SK-MEL-5 (cell line): ENCODE measurements around the gene GBX1. TPM values are rescaled to one million over a fixed set of nuclear protein-coding genes. Genes with fewer than 3 reads are reported as not detected.

ENCODE experiments used
- DNase-seq: peaks from one replicate; pipeline ENCODE4 v3.0.0-alpha.2; 2016; ENCODE audit warnings: low read depth, low spot score
- in situ Hi-C: cut with HindIII; loops from 2 replicates; pipeline ENCODE4 v1.10.0; 2016; ENCODE audit warnings: low sequenced_read_pairs, high pct_unique_total_duplicates, low pct_unique_long_range_greater_than_20kb
- total RNA-seq: library from RNA; depleted of rRNA; stranded (reverse); fragments of >200 nt; shearing (Covaris generic); gene quantifications from 2 replicates; pipeline ENCODE4 v1.2.3, GENCODE V29; 2014

Gene GBX1
- total RNA-seq, 1 experiment from 2014 or later = not detected

DNA sequence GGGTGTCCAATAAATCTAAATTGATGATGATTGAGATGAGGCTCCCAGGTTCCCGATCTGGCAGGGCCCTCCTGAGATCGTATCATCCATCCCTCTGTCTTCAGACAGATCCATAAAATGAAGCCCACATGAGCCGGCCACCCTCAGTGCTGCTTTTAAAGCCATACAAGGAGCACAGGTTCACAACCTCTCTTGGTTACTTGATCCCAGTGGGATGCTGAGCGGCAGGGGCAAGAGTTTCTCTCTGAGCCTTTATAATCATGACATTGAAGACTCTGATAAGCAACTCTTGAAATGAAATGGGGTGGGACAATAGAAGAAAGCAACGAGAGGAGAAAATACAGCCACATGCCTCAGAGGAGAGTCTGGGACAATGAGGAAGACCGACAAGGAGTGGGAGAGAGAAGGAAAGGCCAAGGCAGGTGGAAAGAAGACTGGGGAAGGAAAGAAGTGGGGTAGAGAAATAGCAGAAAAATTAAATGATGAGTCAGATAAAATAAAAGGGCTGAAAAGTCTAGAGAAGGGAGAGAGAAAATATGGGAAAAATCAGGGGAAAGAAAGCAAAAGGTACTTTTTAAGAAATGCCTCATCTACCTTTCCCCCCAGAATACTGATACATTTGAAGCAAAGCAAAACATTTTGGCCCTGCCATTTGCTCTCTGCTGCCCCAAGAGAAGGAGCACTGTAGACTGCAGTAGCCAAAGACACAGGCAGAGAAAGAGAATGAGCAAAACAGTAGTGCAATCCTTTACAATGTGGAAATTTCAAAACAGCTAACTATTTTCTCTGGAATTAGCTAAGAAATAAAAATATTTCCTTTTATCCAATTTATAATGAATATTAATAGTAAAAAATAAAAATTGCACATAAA, 14.6 kb downstream of the GBX1 start:
- DNase-seq = peak; percentile 37

DNA sequence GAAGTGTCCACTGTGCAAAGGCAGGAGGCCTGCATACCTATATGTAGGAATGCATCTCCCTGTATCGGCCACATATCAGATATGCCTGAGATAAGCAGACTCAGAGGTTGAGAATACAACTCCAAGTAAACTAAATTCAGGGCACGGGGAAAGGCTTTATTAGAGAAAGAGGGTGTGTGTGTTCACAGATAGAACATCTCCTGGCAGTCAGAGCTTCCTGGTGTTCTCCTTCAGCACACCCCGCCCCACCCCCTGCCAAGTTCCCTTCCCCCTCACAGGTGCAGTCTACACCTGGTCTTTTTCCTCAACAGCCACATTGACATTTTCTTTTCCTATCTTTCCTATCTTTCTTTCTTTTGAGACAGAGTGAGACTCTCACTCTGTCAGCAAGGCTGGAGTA, 17.1 kb downstream of the GBX1 start:
- in situ Hi-C loops = no loop called here
- DNase-seq = no peak

More for the DNA sequence above, 14.6 kb downstream of the GBX1 start:
- in situ Hi-C loops = no loop called here

GRCh38 chr7:151148319-151149259, 18.9 kb downstream of the GBX1 start:
- in situ Hi-C loops = no loop called here
- DNase-seq = no peak

DNA sequence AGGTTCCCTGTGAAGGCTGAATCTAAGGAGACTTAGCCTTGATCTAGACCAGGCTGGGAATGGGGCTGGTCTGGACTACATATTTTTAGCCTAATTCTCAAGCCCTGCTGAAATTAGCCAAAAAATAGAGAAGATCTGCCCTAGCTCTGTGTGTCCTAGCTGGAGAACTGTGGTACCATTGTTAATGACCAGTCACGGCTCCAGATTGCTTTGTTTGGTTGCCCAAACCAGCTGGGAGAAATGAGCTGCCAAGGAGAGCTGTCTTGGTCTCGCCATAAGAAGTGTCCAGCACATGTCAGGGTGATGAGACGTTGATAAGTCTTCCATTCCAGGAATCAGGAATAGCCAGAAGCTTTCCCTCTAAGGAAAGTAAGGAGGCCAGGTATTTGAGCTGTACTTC, 20.7 kb downstream of the GBX1 start:
- in situ Hi-C loops = no loop called here
- peak; percentile 27 for DNase-seq

DNA sequence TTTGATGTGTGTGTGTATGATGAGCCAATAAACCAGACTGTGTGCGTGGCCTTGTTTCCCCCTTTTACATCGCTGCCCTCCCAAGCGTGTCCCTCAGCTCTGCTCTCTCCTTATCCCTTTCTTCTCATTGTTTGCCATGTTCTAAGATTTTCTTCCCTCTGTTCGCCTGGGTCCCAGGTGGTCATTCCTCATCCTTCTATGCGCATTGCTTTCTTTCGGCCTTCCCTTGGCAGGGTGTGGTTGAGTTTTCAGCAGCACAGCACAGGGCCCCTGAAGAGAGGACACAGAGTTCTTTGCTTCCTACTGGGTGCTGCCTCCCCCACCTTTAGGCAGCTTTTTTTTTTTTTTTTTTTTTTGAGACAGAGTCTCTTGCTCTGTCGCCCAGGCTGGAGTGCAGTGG, 23.1 kb downstream of the GBX1 start:
- DNase-seq = no peak
- in situ Hi-C loops = no loop called here

- DNase-seq = no peak
- in situ Hi-C loops = no loop called here
Measured at GRCh38 chr7:151143261-151144015, 24.1 kb downstream of the GBX1 start.

- in situ Hi-C loops = no loop called here
- DNase-seq = no peak
Measured at GRCh38 chr7:151142686-151143040, 24.8 kb downstream of the GBX1 start.

DNA sequence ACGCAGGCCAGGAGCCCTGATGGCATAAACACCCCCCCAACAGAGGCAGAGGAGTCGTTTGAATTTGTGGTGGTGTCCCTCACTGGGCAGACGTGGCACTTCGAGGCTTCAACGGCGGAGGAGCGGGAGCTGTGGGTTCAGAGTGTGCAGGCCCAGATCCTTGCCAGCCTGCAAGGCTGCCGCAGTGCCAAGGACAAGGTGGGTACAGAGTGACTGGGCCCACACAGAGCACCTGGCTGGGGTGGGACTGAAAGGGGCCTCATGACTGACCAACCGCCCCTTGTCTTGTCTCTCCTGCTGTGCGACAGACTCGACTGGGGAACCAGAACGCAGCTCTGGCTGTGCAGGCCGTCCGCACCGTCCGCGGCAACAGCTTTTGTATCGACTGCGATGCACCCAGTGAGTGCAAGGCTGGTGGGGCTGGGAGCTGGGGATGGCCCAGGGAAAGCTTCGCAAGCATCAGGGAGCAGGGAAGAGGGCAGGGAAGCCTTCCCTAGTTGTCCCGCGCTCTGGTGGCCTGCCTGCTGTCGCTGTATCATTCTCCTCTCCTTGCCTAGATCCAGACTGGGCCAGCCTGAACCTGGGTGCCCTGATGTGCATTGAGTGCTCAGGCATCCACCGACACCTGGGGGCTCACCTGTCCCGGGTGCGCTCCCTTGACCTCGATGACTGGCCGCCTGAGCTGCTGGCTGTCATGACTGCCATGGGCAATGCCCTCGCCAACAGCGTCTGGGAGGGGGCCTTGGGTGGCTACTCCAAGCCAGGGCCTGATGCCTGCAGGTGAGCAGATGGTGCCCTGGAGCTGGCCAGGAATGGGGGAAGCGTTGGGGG, 25.4 kb downstream of the GBX1 start:
- in situ Hi-C loops = no loop called here
- DNase-seq = no peak

- in situ Hi-C loops = no loop called here
- no peak for DNase-seq
Measured at GRCh38 chr7:151141311-151141854, 26.1 kb downstream of the GBX1 start.

- in situ Hi-C loops = no loop called here
- no peak for DNase-seq
Measured at GRCh38 chr7:151140826-151141225, 26.7 kb downstream of the GBX1 start.

DNA sequence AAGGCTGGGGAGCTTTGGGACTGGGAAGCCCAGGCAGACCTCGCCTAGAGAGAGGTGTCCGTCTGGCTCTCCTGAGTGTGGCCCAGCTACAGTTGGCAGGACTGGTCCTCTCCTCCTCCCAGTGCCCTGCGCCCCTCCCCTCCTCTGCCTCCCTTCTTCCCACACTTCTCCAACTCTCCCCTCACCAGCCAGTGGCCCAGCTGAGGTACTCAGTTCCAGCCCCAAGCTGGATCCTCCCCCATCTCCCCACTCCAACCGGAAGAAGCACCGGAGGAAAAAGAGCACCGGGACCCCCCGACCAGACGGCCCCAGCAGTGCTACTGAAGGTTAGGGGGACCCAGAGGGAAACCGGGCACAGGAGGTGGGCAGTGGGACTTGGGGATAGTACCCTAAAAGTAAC, 27.7 kb downstream of the GBX1 start:
- DNase-seq = no peak
- in situ Hi-C loops = no loop called here

GRCh38 chr7:151139071-151139790, 28.3 kb downstream of the GBX1 start:
- in situ Hi-C loops = no loop called here
- peak; percentile 28 for DNase-seq

DNA sequence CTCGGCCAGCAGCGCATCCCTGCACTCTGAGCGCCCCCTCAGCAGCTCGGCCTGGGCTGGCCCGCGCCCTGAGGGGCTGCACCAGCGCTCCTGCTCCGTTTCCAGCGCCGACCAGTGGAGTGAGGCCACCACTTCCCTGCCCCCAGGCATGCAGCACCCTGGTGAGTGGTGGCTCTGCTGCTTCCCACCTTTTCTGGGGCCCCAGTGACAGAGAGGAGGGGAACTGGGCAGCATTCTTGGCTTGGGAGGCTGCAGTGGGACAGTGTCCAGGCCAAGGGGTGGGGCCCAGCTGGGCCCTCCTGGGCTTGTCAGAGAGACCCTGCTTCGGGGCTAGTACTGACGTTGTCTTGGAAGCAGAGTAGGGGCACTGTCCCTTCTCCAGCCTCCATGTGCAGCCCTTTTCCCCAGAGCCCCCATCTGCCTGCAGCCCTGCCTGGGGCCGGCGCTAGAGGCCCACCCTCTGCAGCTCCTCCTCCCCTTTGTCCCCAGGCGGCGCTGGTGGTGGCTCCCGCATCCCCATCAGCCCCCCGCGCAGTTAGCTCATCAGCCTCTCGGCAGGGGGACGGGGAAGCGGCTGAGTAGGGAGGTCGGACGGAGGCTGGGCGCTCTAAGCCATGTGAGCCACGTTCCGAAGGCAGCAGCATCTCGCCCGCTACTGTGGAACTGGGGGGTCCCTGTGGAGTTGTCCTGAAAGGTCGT, 29.2 kb downstream of the GBX1 start:
- no peak for DNase-seq
- in situ Hi-C loops = no loop called here

DNA sequence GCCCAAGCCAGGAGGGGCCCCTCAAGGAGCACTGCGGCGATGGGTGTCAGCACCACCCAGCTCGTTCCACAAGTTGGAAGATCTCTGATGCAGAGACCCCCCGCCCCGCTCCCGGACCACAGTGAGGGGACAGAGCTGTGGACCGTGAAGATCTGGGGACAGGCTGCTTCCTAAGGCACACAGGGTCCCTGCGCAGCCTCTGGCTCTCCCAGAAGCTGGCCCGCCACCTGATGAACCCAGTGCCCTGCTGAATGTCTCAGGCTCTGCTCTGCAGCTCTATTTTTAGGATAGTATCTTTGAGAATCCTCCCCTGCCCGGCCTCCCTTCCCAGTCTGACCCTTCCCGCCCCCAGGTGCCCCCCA, 29.7 kb downstream of the GBX1 start:
- in situ Hi-C loops = no loop called here
- no peak for DNase-seq

GRCh38 chr7:151137076-151137675, 30.3 kb downstream of the GBX1 start:
- no peak for DNase-seq
- in situ Hi-C loops = no loop called here
